GM21723 (cell line): ENCODE results near the gene RAMP2.
A peak's percentile ranks its signal among the peaks of the same experiment; 100 is the strongest.
"Not testable (repeated sequence)": the region's sequence is repeated elsewhere in the genome, so short reads cannot be mapped to it uniquely, and the experiment has no call there.

ENCODE experiments used
- ATAC-seq: cut with Tn5 transposase; IDR thresholded peaks from one replicate; pipeline ENCODE4 v1.9.1; 2021; ENCODE audit warnings: mild to moderate bottlenecking, moderate library complexity; ENCODE audit not compliant: unreplicated experiment

Gene RAMP2

GRCh38 chr17:42760652-42761581 lies at the start of gene RAMP2:
Gene RAMP2, plus strand, starts transcription at chr17:42761227. Its CDS starts 35 bp downstream, at chr17:42761262.
- ATAC-seq, result no peak

- no peak for ATAC-seq
These were observed 39.9 kb upstream of the RAMP2 start for GRCh38 chr17:42720996-42721583.

- no peak for ATAC-seq
These were observed 37.4 kb upstream of the RAMP2 start for GRCh38 chr17:42723636-42724035.

GRCh38 chr17:42725143-42725542 lies 35.9 kb upstream of the RAMP2 start:
- no peak for ATAC-seq

GRCh38 chr17:42740699-42741098 lies 20.3 kb upstream of the RAMP2 start:
- no peak for ATAC-seq

- not testable (repeated sequence) for ATAC-seq
These were observed 18.1 kb upstream of the RAMP2 start for GRCh38 chr17:42742916-42743315.

GRCh38 chr17:42743595-42744282 lies 17.3 kb upstream of the RAMP2 start:
- ATAC-seq, result no peak

GRCh38 chr17:42744283-42744805 lies 16.7 kb upstream of the RAMP2 start:
- peak; percentile 51 for ATAC-seq

GRCh38 chr17:42744806-42745617 lies 16.0 kb upstream of the RAMP2 start, which contains the start of gene EZH1:
Gene EZH1, minus strand, starts transcription at chr17:42745040. Its CDS starts 16,099 bp downstream, at chr17:42728941.
- ATAC-seq, result peak; percentile 72

- ATAC-seq, result no peak
These were observed 12.7 kb upstream of the RAMP2 start for GRCh38 chr17:42748202-42748907.

GRCh38 chr17:42748908-42749798 lies 11.9 kb upstream of the RAMP2 start:
- ATAC-seq, result no peak

- no peak for ATAC-seq
These were observed 10.2 kb upstream of the RAMP2 start for GRCh38 chr17:42750739-42751344.

GRCh38 chr17:42751628-42752027 lies 9.4 kb upstream of the RAMP2 start:
- no peak for ATAC-seq

GRCh38 chr17:42754782-42755181 lies 6.2 kb upstream of the RAMP2 start:
- ATAC-seq, result no peak

- peak; percentile 47 for ATAC-seq
These were observed 910 bp upstream of the RAMP2 start for GRCh38 chr17:42759982-42760651.

- ATAC-seq, result no peak
These were observed 611 bp downstream of the RAMP2 start for GRCh38 chr17:42761638-42762037.

GRCh38 chr17:42766124-42766523 lies 5.1 kb downstream of the RAMP2 start:
- no peak for ATAC-seq

- no peak for ATAC-seq
These were observed 6.5 kb downstream of the RAMP2 start for GRCh38 chr17:42767512-42767911.
